Neural cell (in vitro differentiated cells): ENCODE measurements around the gene POU6F2. TPM values are rescaled to one million over a fixed set of nuclear protein-coding genes. Genes with fewer than 3 reads are reported as not detected.
A peak's percentile ranks its signal among the peaks of the same experiment; 100 is the strongest.

Experiments
- H2AFZ ChIP-seq: fragments of 200-600, 300-800 bp; sonication (generic), shearing (Covaris generic); 2 replicates; pipeline ENCODE4 v1.6.0; 2014; ENCODE audit warnings: low read depth, mild to moderate bottlenecking, antibody characterized with exemption, low read length, moderate library complexity
- H3F3A ChIP-seq: fragments of 200-600 bp; shearing (Covaris generic); 2 replicates; pipeline ENCODE4 v1.6.1; 2016; ENCODE audit warnings: mild to moderate bottlenecking, moderate library complexity, mixed read lengths, antibody characterized with exemption, low read length; ENCODE audit not compliant: insufficient read depth, poor library complexity, severe bottlenecking
- H3K27ac ChIP-seq: fragments of 200-600, 300-800 bp; sonication (generic), shearing (Covaris generic); 2 replicates; pipeline ENCODE4 v1.5.1; 2014; ENCODE audit warnings: mild to moderate bottlenecking, low read length, moderate library complexity
- H3K27me3 ChIP-seq: fragments of 300-800, 200-600 bp; sonication (generic), shearing (Covaris generic); 2 replicates; pipeline ENCODE4 v1.6.0; 2014; ENCODE audit warnings: mild to moderate bottlenecking, low read depth, low read length, moderate library complexity; ENCODE audit not compliant: insufficient read depth
- H3K36me3 ChIP-seq: fragments of 300-800, 200-600 bp; sonication (generic), shearing (Covaris generic); 2 replicates; pipeline ENCODE4 v1.5.1; 2014; ENCODE audit warnings: mild to moderate bottlenecking, antibody characterized with exemption, low read length, moderate library complexity; ENCODE audit not compliant: insufficient read depth
- H3K4me2 ChIP-seq: fragments of 300-800, 200-600 bp; sonication (generic), shearing (Covaris generic); 2 replicates; pipeline ENCODE4 v1.6.0; 2014; ENCODE audit warnings: mild to moderate bottlenecking, low read length
- H3K4me3 ChIP-seq: fragments of 300-800, 200-600 bp; sonication (generic), shearing (Covaris generic); 2 replicates; pipeline ENCODE4 v1.5.1; 2014; ENCODE audit warnings: mild to moderate bottlenecking, low read length, moderate library complexity
- H3K79me2 ChIP-seq: fragments of 200-600 bp; shearing (Covaris generic); replicated peaks from 2 replicates; pipeline ENCODE4 v1.6.0; 2014; ENCODE audit warnings: mild to moderate bottlenecking, low read length, moderate library complexity; ENCODE audit not compliant: insufficient read depth
- H3K9ac ChIP-seq: fragments of 300-800, 200-600 bp; sonication (generic), shearing (Covaris generic); 2 replicates; pipeline ENCODE4 v1.6.1; 2016; ENCODE audit warnings: mild to moderate bottlenecking, low read length, mixed read lengths
- H3K9me2 ChIP-seq: fragments of 200-600 bp; shearing (Covaris generic); 2 replicates; pipeline ENCODE4 v1.6.1; 2016; ENCODE audit warnings: mild to moderate bottlenecking, low read length, mixed read lengths; ENCODE audit not compliant: insufficient read depth
- H3K9me3 ChIP-seq: fragments of 200-600, 300-800 bp; sonication (generic), shearing (Covaris generic); 2 replicates; pipeline ENCODE4 v1.6.1; 2016; ENCODE audit warnings: mild to moderate bottlenecking, mixed run types, low read length, moderate library complexity, mixed read lengths
- H4K20me1 ChIP-seq: fragments of 200-600 bp; shearing (Covaris generic); 2 replicates; pipeline ENCODE4 v1.6.1; 2016; ENCODE audit warnings: mild to moderate bottlenecking, mixed run types; ENCODE audit not compliant: insufficient read depth
- CTCF ChIP-seq: fragments of 450-650 bp; IDR thresholded peaks from 2 replicates; pipeline ENCODE4 v1.5.1; 2014; ENCODE audit warnings: antibody characterized with exemption, mild to moderate bottlenecking, moderate library complexity; ENCODE audit not compliant: poor library complexity, severe bottlenecking
- EP300 ChIP-seq: fragments of 450-650 bp; conservative IDR thresholded peaks from 2 replicates; pipeline ENCODE4 v1.6.1; 2014; ENCODE audit warnings: antibody characterized with exemption, mild to moderate bottlenecking, moderate library complexity; ENCODE audit not compliant: poor library complexity, severe bottlenecking
- EZH2 ChIP-seq: fragments of 200-600, 300-800 bp; shearing (Covaris generic), sonication (generic); IDR thresholded peaks from 2 replicates; pipeline ENCODE4 v1.6.1; 2014; ENCODE audit warnings: antibody characterized with exemption, low read length, borderline replicate concordance, mild to moderate bottlenecking; ENCODE audit not compliant: insufficient read depth, poor library complexity, severe bottlenecking
- MXI1 ChIP-seq: fragments of 450-650 bp; conservative IDR thresholded peaks from 2 replicates; pipeline ENCODE4 v1.6.1; 2014; ENCODE audit warnings: antibody characterized with exemption, mild to moderate bottlenecking; ENCODE audit not compliant: poor library complexity, severe bottlenecking
- POLR2AphosphoS5 ChIP-seq: IDR thresholded peaks from 2 replicates; pipeline ENCODE4 v1.6.1; 2012
- RAD21 ChIP-seq: fragments of 450-650 bp; conservative IDR thresholded peaks from 2 replicates; pipeline ENCODE4 v1.6.1; 2014; ENCODE audit warnings: antibody characterized with exemption, mild to moderate bottlenecking, moderate library complexity
- REST ChIP-seq: IDR thresholded peaks from 2 replicates; pipeline ENCODE4 v1.6.1; 2012; ENCODE audit warnings: borderline replicate concordance
- SMC3 ChIP-seq: fragments of 450-650 bp; conservative IDR thresholded peaks from 2 replicates; pipeline ENCODE4 v1.6.1; 2014; ENCODE audit warnings: antibody characterized with exemption, mild to moderate bottlenecking, moderate library complexity; ENCODE audit not compliant: poor library complexity
- TAF1 ChIP-seq: IDR thresholded peaks from 2 replicates; pipeline ENCODE4 v1.6.1; 2012; ENCODE audit warnings: low read depth
- polyA plus RNA-seq: library from polyadenylated mRNA; depleted of rRNA; stranded (reverse); fragments of >200 nt; gene quantifications from 2 replicates; pipeline ENCODE4 v1.2.3, GENCODE V29; 2014

The POU6F2 gene
- polyA plus RNA-seq, 1 donor from 2014 or later = 2.8 TPM

- Histone ChIP-seq H3K79me2 (no peaks in the 10 kb centered on the region), H3K9me2 (no peaks in the 10 kb centered on the region), H3K9me3 (no peaks in the 10 kb centered on the region), H4K20me1 (no peaks in the 10 kb centered on the region), H3K4me2 (no peak overlapping the region), H3K4me3 (no peak overlapping the region), H3K9ac (no peak overlapping the region), H2AFZ (no peak overlapping the region), H3K27ac (no peak overlapping the region), H3K27me3 (no peaks in the 10 kb centered on the region), H3F3A (no peaks in the 10 kb centered on the region), H3K36me3 (no peaks in the 10 kb centered on the region)
- TF ChIP-seq MXI1 = no peak
- TF ChIP-seq SMC3 = peak; percentile 20
- no peak for TF ChIP-seq TAF1
- TF ChIP-seq RAD21 = no peak
- no peak for TF ChIP-seq EP300
- no peak for TF ChIP-seq POLR2AphosphoS5
- no peak for TF ChIP-seq EZH2
These were observed 48.1 kb upstream of the POU6F2 start for GRCh38 chr7:38929460-38930171.

- Histone ChIP-seq H3F3A (no peaks in the 10 kb centered on the region), H3K9ac (no peak overlapping the region), H3K79me2 (no peaks in the 10 kb centered on the region), H3K4me3 (no peak overlapping the region), H3K27me3 (no peaks in the 10 kb centered on the region), H3K27ac (no peak overlapping the region), H3K9me3 (no peaks in the 10 kb centered on the region), H3K4me2 (no peak overlapping the region), H2AFZ (no peak overlapping the region), H3K36me3 (no peaks in the 10 kb centered on the region), H3K9me2 (no peaks in the 10 kb centered on the region), H4K20me1 (no peaks in the 10 kb centered on the region)
- TF ChIP-seq SMC3 = peak; percentile 95
- TF ChIP-seq MXI1 = no peak
- TF ChIP-seq CTCF = peak; percentile 93
- TF ChIP-seq REST = no peak
- no peak for TF ChIP-seq POLR2AphosphoS5
- no peak for TF ChIP-seq EZH2
- no peak for TF ChIP-seq TAF1
- peak; percentile 93 for TF ChIP-seq RAD21
- no peak for TF ChIP-seq EP300
These were observed 45.1 kb upstream of the POU6F2 start for GRCh38 chr7:38932509-38933168.
